Measurements from ENCODE around the gene BZW2.

- TF ChIP-seq CTCF (IDR thresholded peaks at IDR 0.05; ENCODE audit: insufficient read depth, low read depth, low read length) (no peak), EZH2 (IDR thresholded peaks at IDR 0.05; ENCODE audit: insufficient read depth, low read length) (no peak)
Measured at GRCh38 chr7:16753932-16754855, 108.2 kb downstream of the BZW2 start.
